GM20431 (cell line): ENCODE results near the gene SIGLEC7.
"Not testable (repeated sequence)": the region's sequence is repeated elsewhere in the genome, so short reads cannot be mapped to it uniquely, and the experiment has no call there.

ENCODE experiments used
- in situ Hi-C: fragments of 300-500 bp; cut with MseI, MboI; formaldehyde crosslinking; loops from one replicate; pipeline ENCODE4 v1.15.0; 2020; ENCODE audit warnings: low sequenced_read_pairs; ENCODE audit not compliant: unreplicated experiment

SIGLEC7 gene

GRCh38 chr19:51136851-51137551 is 5.1 kb upstream of the SIGLEC7 start:
- in situ Hi-C loops: no loop called here

GRCh38 chr19:51137792-51138425 is 4.2 kb upstream of the SIGLEC7 start:
- in situ Hi-C loops: no loop called here

GRCh38 chr19:51138549-51138979 is 3.5 kb upstream of the SIGLEC7 start:
- in situ Hi-C loops: no loop called here

- in situ Hi-C loops: no loop called here
These were observed 2.6 kb upstream of the SIGLEC7 start for GRCh38 chr19:51139299-51140014.

GRCh38 chr19:51140441-51140840 is 1.7 kb upstream of the SIGLEC7 start:
- in situ Hi-C loops: no loop called here

GRCh38 chr19:51141181-51141580 is 920 bp upstream of the SIGLEC7 start:
- in situ Hi-C loops: no loop called here

GRCh38 chr19:51142809-51143475 is 841 bp downstream of the SIGLEC7 start:
- in situ Hi-C loops: not testable (repeated sequence)

GRCh38 chr19:51143486-51143885 is 1.4 kb downstream of the SIGLEC7 start:
- in situ Hi-C loops: no loop called here

- in situ Hi-C loops: no loop called here
These were observed 2.5 kb downstream of the SIGLEC7 start for GRCh38 chr19:51144482-51145045.

- in situ Hi-C loops: no loop called here
These were observed 3.9 kb downstream of the SIGLEC7 start for GRCh38 chr19:51145916-51146493.

GRCh38 chr19:51146751-51147150 is 4.7 kb downstream of the SIGLEC7 start:
- in situ Hi-C loops: no loop called here

GRCh38 chr19:51147663-51148062 is 5.6 kb downstream of the SIGLEC7 start:
- in situ Hi-C loops: no loop called here

- in situ Hi-C loops: no loop called here
These were observed 6.5 kb downstream of the SIGLEC7 start for GRCh38 chr19:51148580-51148979.

- in situ Hi-C loops: no loop called here
These were observed 8.5 kb downstream of the SIGLEC7 start for GRCh38 chr19:51150627-51151026.

- in situ Hi-C loops: no loop called here
These were observed 14.6 kb downstream of the SIGLEC7 start for GRCh38 chr19:51156710-51157109.

- in situ Hi-C loops: no loop called here
These were observed 15.2 kb downstream of the SIGLEC7 start for GRCh38 chr19:51157265-51157664.

GRCh38 chr19:51158474-51159129 is 16.5 kb downstream of the SIGLEC7 start:
- in situ Hi-C loops: no loop called here

GRCh38 chr19:51159656-51160055 is 17.6 kb downstream of the SIGLEC7 start:
- in situ Hi-C loops: no loop called here

GRCh38 chr19:51161266-51161665 is 19.2 kb downstream of the SIGLEC7 start:
- in situ Hi-C loops: no loop called here
